ENCODE measurements around the gene ATAD2B.
"Not testable (repeated sequence)": the region's sequence is repeated elsewhere in the genome, so short reads cannot be mapped to it uniquely, and the experiment has no call there.

ATAD2B gene

DNA sequence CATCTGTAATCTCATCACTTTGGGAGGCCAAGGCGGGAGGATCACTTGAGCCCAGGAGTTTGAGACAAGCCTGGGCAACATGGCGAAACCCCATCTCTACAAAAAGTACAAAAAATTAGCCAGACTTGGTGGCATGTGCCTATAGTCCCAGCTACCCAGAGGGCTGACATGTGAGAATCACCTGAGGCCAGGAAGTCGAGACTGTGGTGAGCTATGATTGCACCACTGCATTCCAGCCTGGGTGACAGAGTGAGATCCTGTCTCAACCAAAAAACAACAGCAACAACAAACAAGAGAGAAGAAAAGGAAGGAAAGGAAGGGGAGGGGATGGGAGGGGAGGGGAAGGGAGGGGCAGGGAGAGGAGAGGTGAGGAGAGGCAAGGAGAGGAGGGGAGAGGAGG lies 203.9 kb downstream of the ATAD2B start:
- not testable (repeated sequence) for DNase-seq

DNA sequence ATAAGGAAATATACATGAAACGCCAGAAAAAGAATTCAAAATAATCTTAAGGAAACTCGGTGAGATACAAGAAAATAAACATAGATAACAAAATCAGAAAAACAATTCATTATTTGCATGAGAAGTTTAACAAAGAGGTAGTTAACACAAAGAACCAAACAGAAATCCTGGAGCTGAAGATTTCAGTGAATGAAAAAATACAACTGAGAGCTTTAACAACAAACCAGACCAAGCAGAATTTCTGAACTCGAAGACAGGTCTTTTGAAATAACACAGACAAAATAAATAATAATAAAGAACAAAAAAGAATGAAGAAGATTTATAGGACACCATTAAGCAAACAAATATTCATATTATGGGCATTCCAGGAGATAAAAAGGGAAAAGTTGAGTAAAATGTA lies 204.7 kb downstream of the ATAD2B start:
- DNase-seq: no peak

DNA sequence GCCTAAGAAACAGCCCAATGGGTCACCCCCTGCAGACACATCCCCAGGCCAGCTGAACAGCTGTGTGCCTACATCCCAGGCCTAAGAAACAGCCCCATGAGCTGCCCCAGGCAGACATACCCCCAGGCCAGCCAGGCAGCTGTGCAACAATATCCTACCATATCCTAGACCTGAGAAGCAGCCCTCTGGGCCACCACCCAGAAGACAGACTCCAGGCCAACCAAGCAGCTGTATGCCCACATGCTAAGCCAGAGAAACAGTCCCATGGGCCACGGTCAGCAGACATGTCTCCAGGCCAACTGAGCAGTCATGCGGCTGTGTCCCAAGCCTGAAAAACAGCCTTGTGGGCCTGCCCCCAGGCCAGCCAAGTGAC lies 205.5 kb downstream of the ATAD2B start:
- no peak for DNase-seq

DNA sequence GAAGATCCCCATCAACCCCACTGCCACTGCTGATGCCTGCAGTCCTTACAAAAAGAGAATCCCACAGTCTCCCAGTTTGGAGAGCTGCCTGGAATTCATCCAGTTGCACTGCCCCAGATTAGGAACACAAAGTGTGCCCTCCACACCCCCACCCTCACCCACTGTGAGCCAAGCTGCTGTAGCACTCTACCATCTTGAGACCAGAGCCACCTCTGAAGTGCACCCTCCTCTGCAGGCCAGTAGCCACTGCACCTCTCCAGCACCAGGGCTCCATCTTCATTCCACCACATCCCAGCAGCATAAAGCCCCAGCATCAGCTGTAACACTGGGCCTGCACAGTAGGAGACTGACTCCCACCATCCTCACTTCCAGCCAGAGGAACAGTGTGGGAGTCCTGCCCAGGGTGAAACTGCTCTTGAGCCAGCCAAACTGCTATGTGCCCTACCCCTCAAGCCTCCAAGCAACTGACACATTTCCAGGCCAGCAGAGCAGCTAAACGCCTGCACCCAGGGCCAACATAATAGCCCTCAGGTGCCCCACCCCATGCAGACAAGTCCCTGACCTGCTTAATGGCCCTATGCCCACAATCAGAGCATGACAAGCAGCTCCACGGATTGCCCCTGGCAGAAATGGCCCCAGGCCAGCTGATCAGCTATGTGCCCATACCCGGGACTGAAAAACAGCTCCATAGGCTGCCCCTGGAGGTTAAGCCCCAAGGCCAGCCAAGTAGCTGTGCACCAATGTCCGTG lies 206.0 kb downstream of the ATAD2B start:
- no peak for DNase-seq

DNA sequence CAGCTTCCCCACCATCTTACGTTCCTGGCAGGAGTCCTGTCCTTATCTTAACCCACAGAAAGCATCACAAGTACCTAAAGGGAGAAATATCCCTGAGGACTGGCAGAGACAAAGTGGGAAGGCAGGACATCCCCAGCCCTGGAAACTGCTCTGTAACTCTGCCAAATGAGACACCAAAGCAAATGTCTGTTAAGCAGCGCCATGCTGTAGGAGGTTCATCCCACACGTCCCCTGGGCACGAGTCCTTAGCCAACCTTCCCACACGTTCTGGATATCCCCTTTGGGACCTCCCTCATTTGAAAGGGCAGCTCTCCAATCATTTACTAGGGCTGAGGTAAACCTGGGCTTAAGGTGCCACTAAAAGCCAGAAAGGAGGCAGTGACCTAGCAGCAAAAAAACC lies 207.2 kb downstream of the ATAD2B start:
- DNase-seq: no peak

DNA sequence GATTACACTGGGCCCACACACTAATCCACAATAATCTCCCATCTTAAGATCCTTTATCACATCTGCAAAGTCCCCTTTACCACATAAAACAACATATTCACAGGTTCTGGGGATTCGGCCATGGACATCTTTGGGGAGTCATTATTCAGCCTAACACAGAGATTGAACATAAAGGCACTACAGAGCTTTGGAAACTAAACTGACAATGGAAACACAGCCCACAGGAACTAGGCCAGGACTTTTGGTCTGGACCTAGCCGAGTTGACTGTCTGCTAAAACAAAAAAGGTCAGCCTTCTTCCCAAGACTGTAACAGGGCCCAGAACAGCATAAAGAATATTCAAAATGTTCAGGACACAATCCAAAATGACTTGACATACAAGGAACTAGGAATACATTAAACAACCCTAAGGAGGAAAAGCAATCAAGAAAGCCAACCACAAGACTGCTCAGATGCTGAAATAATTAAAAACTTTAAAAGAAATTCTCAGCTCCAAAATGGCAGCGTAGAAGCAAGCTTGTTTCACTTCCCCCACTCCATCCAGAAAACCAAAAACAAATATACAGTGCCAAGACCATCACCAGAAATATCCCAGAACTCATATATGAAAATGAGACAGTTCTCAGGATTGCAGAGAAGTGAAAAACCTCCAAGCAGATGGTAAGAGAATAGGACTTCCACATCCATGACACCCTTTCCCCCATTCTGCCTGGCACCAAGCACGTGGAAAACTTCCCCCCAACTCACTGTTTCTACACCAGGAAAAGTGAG lies 207.8 kb downstream of the ATAD2B start:
- no peak for DNase-seq

DNA sequence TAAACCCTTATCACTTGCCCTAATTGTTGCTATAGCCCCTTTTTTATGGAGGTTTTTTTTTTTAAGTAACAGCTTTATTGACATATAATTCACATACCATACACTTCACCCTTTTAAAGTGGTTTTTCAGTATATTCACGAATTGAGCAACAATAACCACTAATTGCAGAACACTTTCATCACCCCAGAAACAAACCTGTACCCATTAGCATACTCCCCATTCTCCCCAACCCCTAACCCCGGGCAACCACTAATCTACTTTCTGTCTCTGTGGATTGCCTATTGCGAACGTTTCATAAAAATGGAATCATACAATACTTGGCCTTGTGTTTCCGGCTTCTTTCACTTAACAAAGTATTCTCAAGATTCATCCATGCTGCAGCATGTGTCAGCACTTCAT lies 213.6 kb downstream of the ATAD2B start:
- no peak for DNase-seq

DNA sequence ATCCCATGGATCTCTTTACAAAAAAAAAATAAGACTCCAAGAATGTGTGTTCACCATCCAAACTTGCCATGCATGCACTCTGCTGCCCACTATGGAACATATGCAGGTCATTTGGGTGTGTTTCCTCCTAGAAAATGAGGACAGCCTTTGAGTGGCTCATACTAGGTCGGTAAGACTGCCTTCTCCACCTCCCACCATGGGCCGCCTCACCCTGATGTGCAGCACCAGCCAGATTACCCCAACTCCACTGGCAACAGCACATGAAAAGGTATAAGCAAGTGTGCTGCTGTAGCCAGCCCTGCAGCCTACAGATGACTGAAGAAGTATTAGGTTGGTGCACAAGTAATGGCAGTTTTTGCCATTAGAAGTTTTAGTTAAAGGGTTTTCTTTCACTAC lies 214.2 kb downstream of the ATAD2B start:
- DNase-seq: no peak

DNA sequence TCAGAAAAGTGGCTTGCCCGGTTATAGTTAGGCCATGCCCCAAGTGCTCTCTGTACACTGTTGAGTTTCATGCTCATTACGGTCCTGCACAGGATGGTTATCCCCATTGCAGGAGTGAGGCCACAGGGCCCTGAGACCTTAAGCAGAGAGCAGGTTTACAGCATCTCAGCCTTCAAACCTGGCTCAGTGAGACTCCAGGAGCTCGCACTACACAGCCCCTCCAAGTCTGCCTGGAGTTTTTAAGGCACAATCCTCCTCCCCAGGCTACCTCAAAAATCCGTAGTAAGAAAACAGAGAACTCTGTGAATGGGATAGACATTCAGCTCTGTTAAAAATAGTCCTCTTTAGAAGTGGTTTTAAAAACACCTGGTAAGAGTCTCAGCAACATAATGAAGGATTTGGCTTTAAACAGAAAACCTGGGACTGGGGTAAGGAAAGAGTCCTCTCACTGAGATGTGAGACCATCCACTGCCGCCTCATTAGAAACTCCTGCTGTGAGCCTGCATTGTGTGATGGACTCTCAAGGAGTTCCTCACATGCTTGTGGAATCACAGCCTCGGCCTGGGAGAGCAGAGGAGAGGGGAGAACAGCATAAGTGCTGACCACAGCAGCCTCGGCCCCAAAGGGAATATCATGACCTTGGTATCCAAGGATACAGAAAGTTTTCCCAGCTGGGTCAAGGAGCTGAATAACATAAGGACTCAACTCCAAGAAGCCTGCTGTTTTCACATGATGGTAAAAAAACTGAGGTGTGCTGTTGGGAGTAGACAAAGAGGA lies 214.8 kb downstream of the ATAD2B start:
- no peak for DNase-seq

DNA sequence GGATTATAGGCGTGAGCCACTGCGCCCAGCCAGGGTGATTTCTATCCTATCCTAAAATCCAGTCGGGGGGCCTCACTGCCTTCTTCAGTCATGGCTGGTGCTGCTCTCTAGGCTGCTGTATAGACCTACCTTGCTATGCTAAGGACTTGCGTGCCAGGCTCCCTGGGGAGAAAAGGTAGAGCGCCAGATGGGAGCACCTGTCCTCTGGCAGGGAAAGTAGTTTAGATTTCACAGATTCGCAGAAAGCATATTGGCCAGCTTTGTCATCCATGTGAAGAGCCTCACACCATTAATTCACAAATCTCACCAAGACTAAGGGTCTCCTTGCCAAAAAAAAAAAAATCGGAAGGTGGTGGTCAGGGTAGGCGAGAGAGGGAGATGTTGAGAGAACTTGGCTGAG lies 217.6 kb downstream of the ATAD2B start:
- DNase-seq: no peak

DNA sequence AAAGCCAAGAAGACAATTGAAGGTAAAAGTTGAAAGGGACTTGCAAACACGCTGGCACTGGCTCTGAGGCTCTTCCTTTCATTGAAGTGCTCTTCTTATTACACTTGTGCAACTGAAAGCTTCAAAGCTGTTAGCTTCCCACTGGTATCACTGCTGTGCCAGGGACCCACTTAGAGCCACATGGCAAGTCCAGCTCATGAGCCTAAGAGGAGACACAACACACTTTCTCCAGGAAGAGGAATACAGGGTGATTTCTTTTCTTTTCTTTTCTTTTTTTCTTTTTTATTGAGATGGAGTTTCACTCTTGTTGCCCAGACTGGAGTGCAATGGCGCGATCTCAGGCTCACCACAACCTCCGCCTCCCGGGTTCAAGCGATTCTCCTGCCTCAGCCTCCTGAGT lies 218.2 kb downstream of the ATAD2B start:
- DNase-seq: no peak

DNA sequence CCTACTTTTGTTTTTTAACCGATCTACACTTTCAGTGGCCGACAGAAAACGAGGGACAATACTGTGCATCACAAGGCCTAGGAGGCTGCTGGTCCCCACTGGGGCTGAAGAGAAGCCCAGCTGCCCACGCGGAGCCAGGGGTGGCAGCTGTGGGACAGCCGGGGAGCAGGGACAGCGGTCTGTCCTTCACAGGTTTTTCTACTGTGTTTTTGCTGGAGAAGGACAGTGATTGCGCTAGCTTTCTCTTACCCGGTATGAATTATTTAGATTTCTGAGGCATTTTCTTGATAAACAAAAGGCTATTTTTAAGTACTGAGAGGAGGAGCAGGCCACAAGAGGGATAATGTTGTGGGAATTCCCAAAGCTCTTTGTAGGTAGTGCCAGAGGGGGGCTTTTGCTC lies 219.8 kb downstream of the ATAD2B start:
- DNase-seq: no peak

DNA sequence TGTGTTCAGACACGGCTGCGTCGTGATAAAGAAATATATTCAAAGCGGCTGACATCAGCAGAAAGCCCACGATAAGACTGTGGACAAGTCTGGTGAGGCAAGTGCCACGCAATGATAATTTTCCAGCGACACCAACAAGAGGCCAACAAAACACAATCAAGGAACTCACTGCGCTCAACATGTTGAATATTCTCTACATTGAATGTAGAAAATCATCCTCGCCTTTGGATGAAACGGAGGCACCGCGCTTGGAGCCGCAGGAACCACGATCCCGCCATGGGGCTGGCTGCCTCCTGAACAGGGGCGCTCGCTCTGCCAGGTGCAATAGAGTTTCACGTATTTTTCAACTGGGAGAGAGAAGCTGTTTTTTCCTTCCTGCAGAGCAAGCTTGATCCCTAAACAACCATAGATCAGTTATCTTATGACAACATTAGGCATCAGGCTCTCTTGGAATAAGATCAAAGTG lies 220.3 kb downstream of the ATAD2B start:
- no peak for DNase-seq

DNA sequence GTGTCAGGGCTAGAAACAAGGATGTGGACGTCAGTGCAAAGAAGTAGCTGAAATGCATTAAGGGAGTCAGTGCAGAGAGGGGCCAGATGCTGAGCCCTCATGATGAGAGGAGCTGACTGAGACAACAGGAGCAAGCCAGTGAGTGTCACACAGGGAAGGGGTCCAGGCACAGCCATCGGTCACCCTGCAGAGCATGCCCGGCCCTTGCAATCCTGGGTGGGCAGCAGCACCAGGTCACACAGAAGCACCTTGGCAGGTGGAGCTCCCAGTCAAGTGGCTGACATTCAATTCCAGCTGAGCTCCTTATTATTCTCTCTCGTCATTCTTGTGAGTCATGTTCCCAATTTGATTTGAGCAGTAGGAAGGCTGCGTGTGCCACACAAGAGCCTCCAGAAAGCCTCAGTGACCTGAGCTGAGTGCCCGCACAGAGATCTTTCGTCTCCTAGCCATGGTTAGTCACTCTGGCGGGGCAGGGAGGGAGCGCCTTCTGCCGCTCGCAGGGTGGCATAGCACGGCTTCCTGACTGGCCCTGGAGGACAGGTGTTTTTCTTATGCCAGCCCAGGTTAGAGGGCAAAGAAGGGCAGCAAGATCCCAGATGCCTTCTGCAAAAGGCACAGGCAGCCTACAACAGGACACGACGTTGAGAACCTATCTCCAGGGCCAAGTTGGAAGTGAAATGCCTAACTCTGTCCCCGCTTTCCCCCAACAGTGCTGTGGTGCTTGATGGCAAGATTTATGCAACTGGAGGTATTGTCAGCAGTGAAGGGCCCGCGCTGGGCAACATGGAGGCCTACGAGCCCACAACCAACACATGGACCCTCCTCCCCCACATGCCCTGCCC lies 220.9 kb downstream of the ATAD2B start:
- no peak for DNase-seq

DNA sequence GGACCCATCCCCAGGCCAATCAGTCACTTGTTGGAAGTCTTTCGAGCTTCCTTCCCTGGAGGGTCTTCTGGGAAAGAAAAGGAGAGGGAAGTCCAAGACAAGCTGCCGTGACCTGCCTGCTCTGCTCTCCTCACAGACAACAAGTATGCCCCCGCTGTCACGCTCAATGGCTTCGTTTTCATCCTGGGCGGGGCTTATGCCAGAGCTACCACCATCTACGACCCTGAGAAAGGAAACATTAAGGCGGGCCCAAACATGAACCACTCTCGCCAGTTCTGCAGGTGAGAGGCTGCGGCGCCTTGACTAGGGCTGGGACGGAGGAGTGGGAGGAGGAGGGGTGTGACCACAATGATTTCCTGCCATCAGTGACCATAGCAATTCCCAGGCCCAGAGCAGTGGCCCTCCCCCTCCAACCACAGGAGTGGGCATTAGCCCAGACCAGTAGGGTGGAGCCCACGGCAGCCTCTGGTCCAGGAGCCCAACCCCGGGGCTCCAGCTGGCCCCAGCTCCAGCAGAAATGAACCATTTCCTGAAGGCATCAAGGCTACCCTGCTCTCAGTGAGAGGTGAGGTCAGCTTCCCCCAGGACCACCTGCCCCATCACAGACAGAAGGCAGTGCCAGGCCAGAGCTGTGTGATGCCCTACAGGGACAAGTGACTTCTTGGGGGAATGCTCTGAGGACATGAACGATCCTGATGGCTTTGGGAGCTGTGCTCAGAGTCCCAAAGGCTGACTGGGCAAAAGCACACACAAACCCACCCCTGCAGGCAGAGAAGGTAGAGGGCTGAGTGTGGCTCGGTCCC lies 223.1 kb downstream of the ATAD2B start:
- DNase-seq: no peak

DNA sequence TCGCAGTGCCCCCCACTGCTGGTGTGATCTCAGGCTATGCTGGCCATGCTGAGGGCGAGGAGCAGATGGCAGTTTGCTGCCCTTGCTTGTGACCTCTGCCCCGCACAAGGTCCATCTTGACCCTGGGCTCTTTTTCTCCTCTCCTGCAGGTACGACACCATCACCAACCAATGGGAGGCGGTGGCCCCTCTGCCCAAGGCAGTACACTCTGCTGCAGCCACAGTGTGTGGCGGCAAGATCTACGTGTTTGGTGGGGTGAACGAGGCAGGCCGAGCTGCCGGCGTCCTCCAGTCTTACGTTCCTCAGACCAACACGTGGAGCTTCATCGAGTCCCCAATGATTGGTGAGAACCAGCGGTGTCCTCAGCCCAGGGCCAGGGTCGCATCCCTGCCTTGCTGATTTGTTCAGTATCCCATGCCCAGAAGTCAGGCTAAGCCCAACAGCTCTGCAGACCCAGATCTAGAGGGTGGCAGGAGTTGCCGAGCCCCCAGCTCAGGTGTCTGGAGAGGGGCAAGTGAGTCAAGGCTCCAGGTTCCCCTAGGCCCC lies 223.8 kb downstream of the ATAD2B start:
- no peak for DNase-seq

DNA sequence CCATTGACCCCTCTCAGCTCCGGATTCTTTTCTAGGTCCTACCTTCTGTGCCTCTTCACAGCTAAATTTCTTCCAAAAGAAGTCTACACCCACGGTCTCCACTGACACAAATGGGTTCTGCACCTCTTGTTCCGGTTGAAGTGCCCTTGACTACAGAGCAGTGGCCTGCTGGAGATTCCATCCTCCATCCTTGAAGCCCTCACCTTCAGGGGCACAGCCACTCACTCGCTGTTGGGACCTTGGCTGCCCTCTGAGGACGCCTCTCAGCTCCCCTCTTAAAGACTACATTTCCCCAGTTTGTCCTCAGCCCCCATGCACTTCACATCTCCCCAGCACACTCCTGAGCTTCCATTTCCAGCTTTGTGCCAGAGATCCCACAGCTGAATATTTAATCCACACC lies 226.3 kb downstream of the ATAD2B start:
- DNase-seq: no peak

DNA sequence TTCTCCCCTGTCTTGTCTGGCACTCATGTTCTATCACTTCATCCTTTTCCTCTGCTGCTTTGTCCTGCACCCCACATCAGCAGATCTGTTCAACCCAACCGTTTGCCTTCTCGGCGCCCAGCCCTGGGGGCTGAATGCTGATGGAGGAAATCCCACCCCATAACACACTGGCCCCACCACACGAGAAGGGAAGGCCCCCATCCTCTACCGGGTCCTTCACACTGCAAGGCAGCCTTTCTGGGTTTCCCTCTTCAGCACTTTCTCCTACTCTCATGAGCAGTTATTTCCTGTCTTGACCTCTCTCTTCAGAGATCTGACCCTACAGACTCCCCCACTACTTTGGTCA lies 227.4 kb downstream of the ATAD2B start:
- no peak for DNase-seq

DNA sequence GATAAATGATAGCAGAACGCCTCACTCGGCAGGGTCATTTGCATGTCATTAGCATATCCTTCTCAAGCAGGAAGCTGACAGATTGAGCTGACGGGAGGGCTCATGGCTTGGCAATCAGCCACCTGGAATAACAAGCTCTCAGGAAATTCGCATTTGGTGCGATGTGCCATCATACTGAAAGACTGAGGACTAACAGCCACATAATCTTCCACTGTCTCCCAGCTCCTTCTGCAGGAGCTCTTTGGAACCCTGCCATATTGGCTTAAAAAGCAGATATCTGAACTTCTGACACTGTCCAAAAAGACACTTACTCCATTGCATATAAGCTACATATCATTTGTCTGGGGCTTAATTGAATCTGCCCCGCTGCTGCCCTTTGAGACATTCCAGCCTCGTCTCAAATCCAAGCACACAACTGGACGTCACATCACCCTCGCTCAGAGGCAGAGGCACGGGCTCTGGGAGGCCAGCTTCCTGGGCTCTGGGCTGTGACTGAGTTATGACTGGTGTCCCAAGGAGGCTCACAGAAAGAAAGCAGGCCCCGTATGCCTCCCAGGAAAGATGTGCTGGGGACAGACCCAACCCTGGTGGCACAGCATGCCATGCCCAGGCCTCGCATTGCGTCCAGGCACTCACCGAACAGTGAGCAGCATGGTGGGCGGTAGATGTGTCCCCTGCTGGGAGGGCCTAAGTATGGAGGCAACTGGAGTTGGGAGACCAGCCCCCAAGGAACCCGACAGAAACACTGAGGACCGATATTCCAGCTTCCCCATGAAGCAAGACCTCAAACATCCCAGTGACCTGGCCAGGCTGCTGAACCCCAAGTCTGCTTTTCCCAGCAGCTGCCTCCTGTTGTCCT lies 228.0 kb downstream of the ATAD2B start:
- DNase-seq: no peak
